ENCODE measurements around the gene RBPMS2. TPM values are rescaled to one million over a fixed set of nuclear protein-coding genes. Genes with fewer than 3 reads are reported as not detected.
A peak's percentile ranks its signal among the peaks of the same experiment; 100 is the strongest.

Gene RBPMS2
- total and polyA plus RNA-seq, 9 donors: 1.1 to 23.8 (median 10.4) TPM

DNA sequence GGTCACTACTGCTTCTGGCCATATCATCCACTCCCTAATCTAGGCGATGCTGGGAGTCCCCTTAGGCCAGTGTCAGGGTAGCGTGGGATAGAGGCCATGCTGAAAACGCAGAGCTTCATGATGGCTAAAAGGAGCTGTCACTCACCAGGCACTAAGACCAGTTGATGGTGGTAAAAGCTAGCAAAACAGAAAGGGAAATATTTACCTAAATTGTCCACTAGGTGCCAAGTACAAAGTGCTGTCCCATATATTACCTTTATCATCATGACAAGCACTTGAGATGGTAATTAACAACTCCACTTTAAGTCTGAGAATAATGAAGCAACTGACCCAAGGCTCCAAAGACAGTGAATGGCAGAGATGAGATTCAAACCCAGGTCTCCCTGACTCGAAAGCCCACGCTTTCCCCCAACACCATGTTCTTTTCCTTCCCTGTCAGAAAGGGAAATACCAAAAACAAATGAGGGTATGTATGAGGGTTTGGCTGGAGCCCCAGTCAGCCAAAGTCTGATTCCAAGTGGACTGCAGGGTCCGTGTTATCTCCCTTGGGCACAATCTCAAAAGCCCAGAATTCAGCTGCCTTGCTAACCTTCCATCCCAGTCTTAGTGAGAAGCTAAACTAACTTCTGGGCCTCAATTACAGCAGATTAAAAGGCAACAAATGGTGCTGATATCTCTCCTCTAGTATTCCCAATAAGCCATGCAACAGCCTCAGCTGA is 84.7 kb downstream of the RBPMS2 start:
- H3K4me3 ChIP-seq: no peak overlapping the region

DNA sequence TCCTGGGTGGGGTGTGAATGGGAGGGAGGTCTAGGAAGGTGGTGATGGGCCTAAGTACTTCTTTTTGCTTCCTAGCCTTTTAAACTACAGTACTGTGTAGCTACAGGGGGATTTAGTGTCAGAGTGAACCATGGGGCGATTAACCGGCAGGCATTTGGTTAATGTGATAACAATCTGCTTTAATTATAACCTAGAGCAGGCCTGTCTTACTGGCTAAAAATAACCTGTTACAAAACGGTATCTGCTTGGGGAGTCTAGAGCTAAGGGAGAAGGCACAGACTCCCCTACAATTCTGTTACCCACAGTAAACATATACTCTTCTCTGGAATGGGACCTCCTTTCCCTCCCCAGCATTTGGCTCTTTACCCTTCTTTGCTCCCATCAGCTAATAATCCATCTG is 85.4 kb downstream of the RBPMS2 start:
- Histone ChIP-seq H3K36me3 (no peaks in the 10 kb centered on the region), H3K9me3 (no peaks in the 10 kb centered on the region), H3K4me1 (ENCODE audit: insufficient read depth) (peaks cover 42% of the 10 kb centered on the region), H3K27ac (peak overlapping the region in 1 of 2 donors; percentile 41), H3K4me3 (no peak overlapping the region), H3K27me3 (no peaks in the 10 kb centered on the region)
- intact Hi-C loops (cut with DNase I): no loop called here
- no peak for DNase-seq
- 28 to 43% (median 34%) methylated on average over 3 of the region's 3 CpGs for WGBS, 3 donors
- TF ChIP-seq POLR2A (IDR thresholded peaks at IDR 0.05) (no peak), EP300 (IDR thresholded peaks at IDR 0.05) (no peak)
- TF ChIP-seq, protein P1, sequence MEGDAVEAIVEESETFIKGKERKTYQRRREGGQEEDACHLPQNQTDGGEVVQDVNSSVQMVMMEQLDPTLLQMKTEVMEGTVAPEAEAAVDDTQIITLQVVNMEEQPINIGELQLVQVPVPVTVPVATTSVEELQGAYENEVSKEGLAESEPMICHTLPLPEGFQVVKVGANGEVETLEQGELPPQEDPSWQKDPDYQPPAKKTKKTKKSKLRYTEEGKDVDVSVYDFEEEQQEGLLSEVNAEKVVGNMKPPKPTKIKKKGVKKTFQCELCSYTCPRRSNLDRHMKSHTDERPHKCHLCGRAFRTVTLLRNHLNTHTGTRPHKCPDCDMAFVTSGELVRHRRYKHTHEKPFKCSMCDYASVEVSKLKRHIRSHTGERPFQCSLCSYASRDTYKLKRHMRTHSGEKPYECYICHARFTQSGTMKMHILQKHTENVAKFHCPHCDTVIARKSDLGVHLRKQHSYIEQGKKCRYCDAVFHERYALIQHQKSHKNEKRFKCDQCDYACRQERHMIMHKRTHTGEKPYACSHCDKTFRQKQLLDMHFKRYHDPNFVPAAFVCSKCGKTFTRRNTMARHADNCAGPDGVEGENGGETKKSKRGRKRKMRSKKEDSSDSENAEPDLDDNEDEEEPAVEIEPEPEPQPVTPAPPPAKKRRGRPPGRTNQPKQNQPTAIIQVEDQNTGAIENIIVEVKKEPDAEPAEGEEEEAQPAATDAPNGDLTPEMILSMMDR (IDR thresholded peaks at IDR 0.05): no peak

More for the DNA sequence above, 84.7 kb downstream of the RBPMS2 start:
- Histone ChIP-seq H3K36me3 (no peaks in the 10 kb centered on the region), H3K4me1 (ENCODE audit: insufficient read depth) (peaks cover 46% of the 10 kb centered on the region), H3K9me3 (no peaks in the 10 kb centered on the region), H3K27me3 (no peaks in the 10 kb centered on the region), H3K27ac (peak overlapping the region; percentile 28 to 41)
- DNase-seq: peak in 2 of 5 donors; percentile 45 to 62
- intact Hi-C loops (cut with DNase I): no loop called here
- TF ChIP-seq POLR2A (IDR thresholded peaks at IDR 0.05) (no peak), EP300 (IDR thresholded peaks at IDR 0.05) (no peak)
- TF ChIP-seq, protein P1 (IDR thresholded peaks at IDR 0.05): no peak
- 16 to 22% (median 17%) methylated on average over 6 of the region's 6 CpGs for WGBS, 3 donors

MicroRNAs within 50 kb of the gene (microRNA counts, 767-probe panel; counts per million panel counts)
- microRNA hsa-miR-1272: 530 counts per million, percentile 78 among the panel's probes with 10 or more counts

Small RNA genes lying within 50 kb of the gene (microRNA-seq; reads per million reads assigned to microRNA genes)
- 0 reads per million in 3 donors for gene MIR1272

Small RNA genes lying within 50 kb of the gene (small RNA-seq; reads per million reads assigned to genes)
- gene AC100830.2: not detected
- gene MIR1272: not detected

Other genes starting within 250 kb of the RBPMS2 start
- gene PIF1, start 50.1 kb upstream of the RBPMS2 start, total RNA-seq: 1 to 10 TPM in 2 of 7 donors, under 1 TPM in 3, not detected in 2; 0.18 to 1.4 (median 0.37) TPM
- gene PIF1, start 50.1 kb upstream of the RBPMS2 start, polyA plus RNA-seq: under 1 TPM; 0.98 to 0.99 TPM
- 10 to 100 TPM; 12.6 to 42.7 (median 27.9) TPM for gene PLEKHO2, start 66.3 kb upstream of the RBPMS2 start, total RNA-seq
- 10 to 100 TPM; 16.6 to 19.5 TPM for gene PLEKHO2, start 66.3 kb upstream of the RBPMS2 start, polyA plus RNA-seq
- 10 to 100 TPM in 5 of 7 donors, 1 to 10 TPM in 2; 5.7 to 29.4 (median 12.1) TPM for gene ANKDD1A, start 136.3 kb upstream of the RBPMS2 start, total RNA-seq
- gene ANKDD1A, start 136.3 kb upstream of the RBPMS2 start, polyA plus RNA-seq: 1 to 10 TPM; 6.2 to 10.0 TPM
- 10 to 100 TPM; 60.6 to 90.6 (median 84.0) TPM for gene SPG21, start 214.3 kb upstream of the RBPMS2 start, total RNA-seq
- 100 to 1,000 TPM in 1 of 2 donors, 10 to 100 TPM in 1; 59.7 to 123 TPM for gene SPG21, start 214.3 kb upstream of the RBPMS2 start, polyA plus RNA-seq